GM12878 (cell line): ENCODE measurements around the gene WDR64. TPM values are rescaled to one million over a fixed set of nuclear protein-coding genes. Genes with fewer than 3 reads are reported as not detected.

Experiments
- ATAC-seq: fragments of 200-7000 bp; cut with Tn5 transposase; 3 replicates; pipeline ENCODE4 v1.9.1; 2020; ENCODE audit warnings: mild to moderate bottlenecking, moderate library complexity
- BruUV-seq: library from RNA; stranded (reverse); fragments of 400-500 nt; replicated peaks from 2 replicates; lab custom pipeline; 2021; lab: Mats Ljungman, UMichigan
- CTCF ChIA-PET: fragments of 300-600 bp; sonication (Branson Sonifier 250); formaldehyde crosslinking; extraction: SDS; loops from one replicate; lab custom pipeline; 2021; ENCODE audit warnings: inconsistent platforms; lab: Yijun Ruan, JAX
- POLR2A ChIA-PET: fragments of 350-600 bp; formaldehyde crosslinking; extraction: SDS; loops from one replicate; lab custom pipeline; 2021; ENCODE audit warnings: inconsistent platforms; lab: Charles Lee
- RAD21 ChIA-PET: fragments of 300-600 bp; sonication (Branson Sonifier 250); formaldehyde crosslinking; loops from one replicate; lab custom pipeline; 2023; ENCODE audit warnings: antibody characterized with exemption; ENCODE audit not compliant: unreplicated experiment; lab: Charles Lee
- SMC1A ChIA-PET: fragments of 300-600 bp; sonication (Branson Sonifier 250); formaldehyde crosslinking; loops from one replicate; lab custom pipeline; 2023; ENCODE audit not compliant: unreplicated experiment, uncharacterized antibody; lab: Charles Lee
- DNase-seq: peaks from one replicate; pipeline ENCODE4 v3.0.0-alpha.2; 2011; ENCODE audit warnings: low read depth, low spot score
- FAIRE-seq: peaks from 3 replicates; lab custom pipeline; 2011; peaks lifted over from hg19 to GRCh38; lab: Jason Lieb, UNC
- H2AFZ ChIP-seq: 2 replicates; pipeline ENCODE4 v1.6.0; 2011; ENCODE audit warnings: low read depth, low read length, control low read depth; ENCODE audit not compliant: control insufficient read depth
- H3K27ac ChIP-seq: 2 replicates; pipeline ENCODE4 v1.5.1; 2011; ENCODE audit warnings: control low read depth; ENCODE audit not compliant: control insufficient read depth, insufficient read depth
- H3K27me3 ChIP-seq, 2 experiments: replicated peaks in 1 of 2; 2 replicates each; pipeline versions ENCODE4 v1.6.0 to v1.6.1; 2011; ENCODE audit warnings: low read length in 1 of 2; ENCODE audit not compliant: control insufficient read depth in 2 of 2, insufficient read depth in 2 of 2
- H3K36me3 ChIP-seq, 2 experiments: 2 replicates each; pipeline ENCODE4 v1.5.1; 2011; ENCODE audit warnings: low read length in 1 of 2; ENCODE audit not compliant: control insufficient read depth in 2 of 2, insufficient read depth in 2 of 2
- H3K4me1 ChIP-seq: 2 replicates; pipeline ENCODE4 v1.6.1; 2011; ENCODE audit warnings: mild to moderate bottlenecking, low read length, moderate library complexity, mixed read lengths; ENCODE audit not compliant: control insufficient read depth, insufficient read depth
- H3K4me2 ChIP-seq: 2 replicates; pipeline ENCODE4 v1.6.0; 2011; ENCODE audit warnings: control low read depth; ENCODE audit not compliant: control insufficient read depth, insufficient read depth
- H3K4me3 ChIP-seq: fragments of 200-600 bp; sonication (generic); 2 replicates; pipeline ENCODE4 v1.5.1; 2016
- H3K79me2 ChIP-seq: 2 replicates; pipeline ENCODE4 v1.6.0; 2011; ENCODE audit warnings: low read length; ENCODE audit not compliant: control insufficient read depth, insufficient read depth
- H3K9ac ChIP-seq: 2 replicates; pipeline ENCODE4 v1.8.0; 2011; ENCODE audit warnings: low read length, control low read depth, mixed read lengths; ENCODE audit not compliant: control insufficient read depth, insufficient read depth
- H3K9me3 ChIP-seq: replicated peaks from 3 replicates; pipeline ENCODE4 v1.5.1; 2011; ENCODE audit warnings: mild to moderate bottlenecking, low read length; ENCODE audit not compliant: control insufficient read depth, insufficient read depth
- H4K20me1 ChIP-seq: 2 replicates; pipeline ENCODE4 v1.6.0; 2011; ENCODE audit not compliant: control insufficient read depth, insufficient read depth
- DPF2 ChIP-seq: fragments of 450-650 bp; IDR thresholded peaks from 2 replicates; pipeline ENCODE4 v1.6.1; 2017; ENCODE audit warnings: mild to moderate bottlenecking
- FOS ChIP-seq: IDR thresholded peaks from 3 replicates; pipeline ENCODE4 v1.6.1; 2011; ENCODE audit warnings: borderline replicate concordance; ENCODE audit not compliant: insufficient read length; ENCODE audit errors: extremely low read depth
- RBBP5 ChIP-seq: fragments of 200-600 bp; sonication (generic); conservative IDR thresholded peaks from 2 replicates; pipeline ENCODE4 v1.6.1; 2016
- WGBS: methylation state at CpG from one replicate; pipeline ENCODE4 v1.1.6; 2016; ENCODE audit warnings: low lambda C conversion rate; ENCODE audit not compliant: insufficient replicate concordance, insufficient coverage; ENCODE audit errors: missing lambda C conversion rate; 5-methylcytosine and 5-hydroxymethylcytosine counted together
- in situ Hi-C: fragments of 300-500 bp; cut with MboI; formaldehyde crosslinking; loops from 9 replicates; pipeline ENCODE4 v1.14.3; 2018; ENCODE audit warnings: mixed read lengths
- intact Hi-C: fragments of 100-400 bp; cut with micrococcal nuclease; formaldehyde crosslinking; loops from one replicate; pipeline ENCODE4 v1.14.2; 2022; ENCODE audit not compliant: unreplicated experiment
- polyA plus RNA-seq, 11 experiments: library from polyadenylated mRNA; depleted of rRNA in 4 of 11; unstranded in 6 of 11; stranded (reverse) in 5 of 11; fragments of >200 nt; fragmentation: Nextera tagmentation in 4 of 11; fragmentation: Illumina TruSeq in 1 of 11; extraction: Ambion mirVana in 4 of 11; extraction: Trizol in 1 of 11; gene quantifications; 1 replicate in 1 of 11; 2 replicates in 10 of 11; pipeline versions ENCODE4 v1.2.1 to v1.2.3, GENCODE V29; 2011 to 2016; ENCODE audit warnings: inconsistent platforms in 2 of 11, missing spikeins in 2 of 11, low read depth in 1 of 11
- total RNA-seq, 4 experiments: library from RNA; depleted of rRNA in 3 of 4; stranded (reverse); fragments of >200 nt in 3 of 4; fragmentation: Illumina TruSeq in 1 of 4; extraction: Trizol in 1 of 4; gene quantifications; 2 replicates each; pipeline versions ENCODE4 v1.2.1 to v1.2.3, GENCODE V29; 2013 to 2021
- TF ChIP-seq, protein P1 (sequence below): fragments of 450-650 bp; IDR thresholded peaks from 2 replicates; pipeline ENCODE4 v1.6.1; 2017; ENCODE audit warnings: mild to moderate bottlenecking, low read depth, inconsistent platforms; ENCODE audit not compliant: poor library complexity, severe bottlenecking

Gene WDR64
- total and polyA plus RNA-seq, 10 of the 15 experiments (the other 5 are each of a cell fraction or from before 2014, with no cell fraction given), result 0.01 TPM; not detected in 9

DNA sequence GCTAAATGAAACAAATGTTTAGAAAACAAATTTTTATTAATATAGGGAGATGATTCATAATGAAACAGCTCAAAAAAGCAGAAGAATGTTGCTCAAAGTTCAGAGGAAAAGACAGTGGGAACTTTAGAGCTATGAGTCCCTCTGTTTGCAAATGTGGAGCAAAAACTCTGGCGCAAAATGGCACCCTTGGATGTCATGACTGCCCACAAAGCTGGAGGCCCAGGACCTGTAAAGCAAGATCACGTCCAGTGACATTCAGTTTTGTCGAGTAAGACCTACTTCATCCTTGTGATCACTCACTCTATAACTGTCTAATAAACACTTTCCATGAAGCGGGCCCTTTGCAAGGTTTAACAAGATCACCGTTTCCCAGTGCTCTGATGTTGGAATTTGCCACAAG is 186.8 kb downstream of the WDR64 start:
- 79% methylated on average over 5 of the region's 5 CpGs for WGBS
- H3K4me3 ChIP-seq, result no peak overlapping the region
- intact Hi-C loops, result no loop called here
- ChIA-PET POLR2A (interaction anchor here (0.6 kb wide), 1 partner anchor 12 kb away, joined by 3 read pairs; no protein-coding TSS in a partner anchor), SMC1A (interaction anchor here (1.1 to 1.2 kb wide), 2 partner anchors 8 to 228 kb away, joined by 3 to 4 read pairs; no protein-coding TSS in a partner anchor), RAD21 (interaction anchor here (0.8 kb wide), 1 partner anchor 228 kb away, joined by 5 read pairs; no protein-coding TSS in a partner anchor), CTCF (interaction anchor here (0.6 to 1.8 kb wide), 4 partner anchors 9 to 228 kb away, joined by 3 to 6 read pairs (median 4); partner anchors contain the start of gene EXO1)
- no peaks in the 10 kb centered on the region for H3K27me3 ChIP-seq
- H3K4me1 ChIP-seq, result peaks cover 11% of the 10 kb centered on the region; the same call in 1 of the 2 replicates
- ATAC-seq, result no peak
- peak overlapping the region; percentile 48 for H2AFZ ChIP-seq
- no peak for DNase-seq
- no peak overlapping the region for H3K27ac ChIP-seq
- in situ Hi-C loops, result no loop called here
- no peak for FAIRE-seq
- H3K4me2 ChIP-seq, result peak overlapping the region; percentile 12; the same call in 1 of the 2 replicates
- no peak overlapping the region for H3K9ac ChIP-seq
- no peaks in the 10 kb centered on the region for H3K36me3 ChIP-seq
- TF ChIP-seq RBBP5 (no peak), DPF2 (no peak), FOS (no peak)
- TF ChIP-seq, protein P1, sequence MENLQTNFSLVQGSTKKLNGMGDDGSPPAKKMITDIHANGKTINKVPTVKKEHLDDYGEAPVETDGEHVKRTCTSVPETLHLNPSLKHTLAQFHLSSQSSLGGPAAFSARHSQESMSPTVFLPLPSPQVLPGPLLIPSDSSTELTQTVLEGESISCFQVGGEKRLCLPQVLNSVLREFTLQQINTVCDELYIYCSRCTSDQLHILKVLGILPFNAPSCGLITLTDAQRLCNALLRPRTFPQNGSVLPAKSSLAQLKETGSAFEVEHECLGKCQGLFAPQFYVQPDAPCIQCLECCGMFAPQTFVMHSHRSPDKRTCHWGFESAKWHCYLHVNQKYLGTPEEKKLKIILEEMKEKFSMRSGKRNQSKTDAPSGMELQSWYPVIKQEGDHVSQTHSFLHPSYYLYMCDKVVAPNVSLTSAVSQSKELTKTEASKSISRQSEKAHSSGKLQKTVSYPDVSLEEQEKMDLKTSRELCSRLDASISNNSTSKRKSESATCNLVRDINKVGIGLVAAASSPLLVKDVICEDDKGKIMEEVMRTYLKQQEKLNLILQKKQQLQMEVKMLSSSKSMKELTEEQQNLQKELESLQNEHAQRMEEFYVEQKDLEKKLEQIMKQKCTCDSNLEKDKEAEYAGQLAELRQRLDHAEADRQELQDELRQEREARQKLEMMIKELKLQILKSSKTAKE, result no peak
- no peaks in the 10 kb centered on the region for H3K9me3 ChIP-seq
- H4K20me1 ChIP-seq, result no peaks in the 10 kb centered on the region
- H3K79me2 ChIP-seq, result no peaks in the 10 kb centered on the region
- no TSS peak for BruUV-seq
